Panc1 (cell line): ENCODE measurements around the gene SEPTIN2. TPM values are rescaled to one million over a fixed set of nuclear protein-coding genes. Genes with fewer than 3 reads are reported as not detected.

Source experiments
- ATAC-seq: fragments of 200-7000 bp; cut with Tn5 transposase; 2 replicates; pipeline ENCODE4 v1.9.1; 2020; ENCODE audit warnings: mild to moderate bottlenecking, moderate library complexity
- BruUV-seq: library from RNA; stranded (reverse); fragments of 400-500 nt; replicated peaks from 2 replicates; lab custom pipeline; 2021; lab: Mats Ljungman, UMichigan
- CTCF ChIA-PET: fragments of 300-600 bp; sonication (Branson Sonifier 250); formaldehyde crosslinking; loops from one replicate; lab custom pipeline; 2022; ENCODE audit warnings: antibody characterized with exemption; lab: Charles Lee
- POLR2A ChIA-PET: fragments of 300-600 bp; sonication (Branson Sonifier 250); formaldehyde crosslinking; loops from one replicate; lab custom pipeline; 2022; ENCODE audit warnings: antibody characterized with exemption; lab: Charles Lee
- DNase-seq: peaks from one replicate; pipeline ENCODE4 v3.0.0-alpha.2; 2010; ENCODE audit warnings: low read depth, low spot score
- H3K27ac ChIP-seq: 2 replicates; pipeline ENCODE4 v1.5.1; 2011; ENCODE audit warnings: mild to moderate bottlenecking, low read length, inconsistent platforms
- H3K27me3 ChIP-seq: fragments of 200-500 bp; sonication (Bioruptor generic); 2 replicates; pipeline ENCODE4 v1.6.0; 2014; ENCODE audit warnings: low read length, inconsistent platforms; ENCODE audit not compliant: control insufficient read depth, insufficient read depth
- H3K36me3 ChIP-seq: fragments of 200-500 bp; sonication (Bioruptor generic); 2 replicates; pipeline ENCODE4 v1.5.1; 2014; ENCODE audit warnings: inconsistent platforms, mild to moderate bottlenecking, low read length, moderate library complexity; ENCODE audit not compliant: control insufficient read depth, insufficient read depth
- H3K4me1 ChIP-seq: 2 replicates; pipeline ENCODE4 v1.5.1; 2011; ENCODE audit warnings: inconsistent platforms, mild to moderate bottlenecking, low read length, moderate library complexity; ENCODE audit not compliant: control insufficient read depth, insufficient read depth
- H3K4me3 ChIP-seq, 2 experiments: 2 replicates each; pipeline ENCODE4 v1.5.1; 2011 to 2012; ENCODE audit warnings: low read depth in 2 of 2, low read length in 2 of 2, mild to moderate bottlenecking in 2 of 2, inconsistent platforms in 1 of 2, moderate library complexity in 1 of 2
- H3K9me3 ChIP-seq: fragments of 200-500 bp; sonication (Bioruptor generic); 2 replicates; pipeline ENCODE4 v1.5.1; 2014; ENCODE audit warnings: low read depth, mild to moderate bottlenecking, inconsistent platforms, low read length, moderate library complexity; ENCODE audit not compliant: control insufficient read depth, insufficient read depth
- POLR2AphosphoS5 ChIP-seq: IDR thresholded peaks from 2 replicates; pipeline ENCODE4 v1.6.1; 2012; ENCODE audit warnings: mild to moderate bottlenecking, low read depth, low read length, moderate library complexity
- SIN3A ChIP-seq: IDR thresholded peaks from 2 replicates; pipeline ENCODE4 v1.6.1; 2012; ENCODE audit warnings: low read depth, mild to moderate bottlenecking, low read length, moderate library complexity, borderline replicate concordance; ENCODE audit not compliant: insufficient read depth
- TCF7L2 ChIP-seq: IDR thresholded peaks from 2 replicates; pipeline ENCODE4 v1.6.1; 2011; ENCODE audit warnings: mild to moderate bottlenecking, low read depth, low read length, inconsistent platforms
- in situ Hi-C: cut with HindIII; loops from 2 replicates; pipeline ENCODE4 v1.10.0; 2016; ENCODE audit warnings: low sequenced_read_pairs, low pct_unique_long_range_greater_than_20kb
- intact Hi-C: fragments of 100-400 bp; cut with micrococcal nuclease; formaldehyde crosslinking; loops from one replicate; pipeline ENCODE4 v1.10.0; 2022; ENCODE audit not compliant: unreplicated experiment
- total RNA-seq: library from RNA; stranded (reverse); gene quantifications from one replicate; pipeline ENCODE4 v1.2.1, GENCODE V29; 2021; ENCODE audit not compliant: unreplicated experiment
- TF ChIP-seq, protein P1 (sequence below), 2 experiments: IDR thresholded peaks; 2 replicates each; pipeline ENCODE4 v1.6.1; 2011 to 2012; ENCODE audit warnings: low read depth in 2 of 2, control low read depth in 1 of 2, low read length in 1 of 2, mild to moderate bottlenecking in 1 of 2, moderate library complexity in 1 of 2; ENCODE audit not compliant: insufficient read depth in 1 of 2
- TF ChIP-seq, protein P2 (sequence below): fragments of 450-650 bp; IDR thresholded peaks from 2 replicates; pipeline ENCODE4 v1.5.1; 2017; ENCODE audit warnings: mild to moderate bottlenecking

SEPTIN2 gene
- total RNA-seq, 1 experiment from 2014 or later = 303 TPM

DNA sequence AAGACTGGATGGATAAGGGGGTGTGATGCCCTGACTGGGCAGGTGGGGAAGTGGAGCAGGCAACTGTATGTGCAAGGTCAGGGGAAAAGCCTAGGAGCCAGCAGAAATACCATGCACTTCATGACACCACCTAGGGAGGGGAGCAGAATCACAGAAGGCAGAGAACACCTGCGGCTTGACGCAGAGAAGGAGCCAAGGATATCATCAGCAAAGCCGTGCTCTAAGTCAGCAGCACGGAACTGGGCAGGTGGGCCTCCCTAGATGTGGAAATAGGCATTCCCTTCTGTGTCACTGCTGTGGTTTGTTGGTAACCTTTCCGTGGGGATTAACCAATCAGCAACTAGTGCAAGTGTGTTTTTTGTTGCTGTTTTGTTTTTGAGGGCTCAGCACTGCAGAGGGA is 41.6 kb upstream of the SEPTIN2 start:
- Histone ChIP-seq H3K36me3 (no peaks in the 10 kb centered on the region), H3K4me1 (peaks cover 43% of the 10 kb centered on the region), H3K27me3 (no peaks in the 10 kb centered on the region), H3K9me3 (0 out of 2 replicates have a peak, but pooled peaks cover 3% of the 10 kb centered on the region), H3K4me3 (no peak overlapping the region), H3K27ac (no peak overlapping the region)
- DNase-seq (no peak), ATAC-seq (peak; percentile 19; the same call in 1 of the 2 replicates)
- no TSS peak for BruUV-seq
- ChIA-PET CTCF (no interaction called here), POLR2A (no interaction called here)
- intact Hi-C loops = no loop called here
- TF ChIP-seq TCF7L2 = no peak
- TF ChIP-seq, protein P1, sequence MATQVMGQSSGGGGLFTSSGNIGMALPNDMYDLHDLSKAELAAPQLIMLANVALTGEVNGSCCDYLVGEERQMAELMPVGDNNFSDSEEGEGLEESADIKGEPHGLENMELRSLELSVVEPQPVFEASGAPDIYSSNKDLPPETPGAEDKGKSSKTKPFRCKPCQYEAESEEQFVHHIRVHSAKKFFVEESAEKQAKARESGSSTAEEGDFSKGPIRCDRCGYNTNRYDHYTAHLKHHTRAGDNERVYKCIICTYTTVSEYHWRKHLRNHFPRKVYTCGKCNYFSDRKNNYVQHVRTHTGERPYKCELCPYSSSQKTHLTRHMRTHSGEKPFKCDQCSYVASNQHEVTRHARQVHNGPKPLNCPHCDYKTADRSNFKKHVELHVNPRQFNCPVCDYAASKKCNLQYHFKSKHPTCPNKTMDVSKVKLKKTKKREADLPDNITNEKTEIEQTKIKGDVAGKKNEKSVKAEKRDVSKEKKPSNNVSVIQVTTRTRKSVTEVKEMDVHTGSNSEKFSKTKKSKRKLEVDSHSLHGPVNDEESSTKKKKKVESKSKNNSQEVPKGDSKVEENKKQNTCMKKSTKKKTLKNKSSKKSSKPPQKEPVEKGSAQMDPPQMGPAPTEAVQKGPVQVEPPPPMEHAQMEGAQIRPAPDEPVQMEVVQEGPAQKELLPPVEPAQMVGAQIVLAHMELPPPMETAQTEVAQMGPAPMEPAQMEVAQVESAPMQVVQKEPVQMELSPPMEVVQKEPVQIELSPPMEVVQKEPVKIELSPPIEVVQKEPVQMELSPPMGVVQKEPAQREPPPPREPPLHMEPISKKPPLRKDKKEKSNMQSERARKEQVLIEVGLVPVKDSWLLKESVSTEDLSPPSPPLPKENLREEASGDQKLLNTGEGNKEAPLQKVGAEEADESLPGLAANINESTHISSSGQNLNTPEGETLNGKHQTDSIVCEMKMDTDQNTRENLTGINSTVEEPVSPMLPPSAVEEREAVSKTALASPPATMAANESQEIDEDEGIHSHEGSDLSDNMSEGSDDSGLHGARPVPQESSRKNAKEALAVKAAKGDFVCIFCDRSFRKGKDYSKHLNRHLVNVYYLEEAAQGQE (IDR thresholded peaks at IDR 0.05; ENCODE audit: insufficient read depth in 1 of 2, low read depth in 2 of 2, low read length in 1 of 2) = no peak
- TF ChIP-seq, protein P2, sequence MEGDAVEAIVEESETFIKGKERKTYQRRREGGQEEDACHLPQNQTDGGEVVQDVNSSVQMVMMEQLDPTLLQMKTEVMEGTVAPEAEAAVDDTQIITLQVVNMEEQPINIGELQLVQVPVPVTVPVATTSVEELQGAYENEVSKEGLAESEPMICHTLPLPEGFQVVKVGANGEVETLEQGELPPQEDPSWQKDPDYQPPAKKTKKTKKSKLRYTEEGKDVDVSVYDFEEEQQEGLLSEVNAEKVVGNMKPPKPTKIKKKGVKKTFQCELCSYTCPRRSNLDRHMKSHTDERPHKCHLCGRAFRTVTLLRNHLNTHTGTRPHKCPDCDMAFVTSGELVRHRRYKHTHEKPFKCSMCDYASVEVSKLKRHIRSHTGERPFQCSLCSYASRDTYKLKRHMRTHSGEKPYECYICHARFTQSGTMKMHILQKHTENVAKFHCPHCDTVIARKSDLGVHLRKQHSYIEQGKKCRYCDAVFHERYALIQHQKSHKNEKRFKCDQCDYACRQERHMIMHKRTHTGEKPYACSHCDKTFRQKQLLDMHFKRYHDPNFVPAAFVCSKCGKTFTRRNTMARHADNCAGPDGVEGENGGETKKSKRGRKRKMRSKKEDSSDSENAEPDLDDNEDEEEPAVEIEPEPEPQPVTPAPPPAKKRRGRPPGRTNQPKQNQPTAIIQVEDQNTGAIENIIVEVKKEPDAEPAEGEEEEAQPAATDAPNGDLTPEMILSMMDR = peak; percentile 10; the same call in 1 of the 2 replicates
- no peak for TF ChIP-seq POLR2AphosphoS5
- TF ChIP-seq SIN3A = no peak
- in situ Hi-C loops = no loop called here

DNA sequence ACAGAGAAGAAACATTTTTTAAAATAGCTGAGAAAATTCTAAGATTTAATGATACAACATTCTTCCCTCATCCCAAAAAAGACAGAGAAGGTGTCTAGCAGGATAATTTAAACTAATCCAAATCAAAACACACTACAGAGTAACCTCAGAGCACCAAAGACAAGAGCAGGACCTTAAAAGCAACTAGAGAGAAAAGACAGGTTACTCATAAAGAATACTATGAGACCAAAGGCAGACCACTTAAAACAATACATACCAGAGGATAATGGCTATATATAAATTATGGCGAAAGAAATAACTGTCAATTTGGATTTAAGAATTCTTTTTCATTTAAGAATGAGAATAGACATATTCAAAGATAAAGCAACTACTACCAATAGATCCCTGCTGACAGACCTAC is 40.2 kb upstream of the SEPTIN2 start:
- intact Hi-C loops = no loop called here
- TF ChIP-seq POLR2AphosphoS5 = no peak
- TF ChIP-seq TCF7L2 = no peak
- no peak for TF ChIP-seq SIN3A
- TF ChIP-seq, protein P1 (IDR thresholded peaks at IDR 0.05; ENCODE audit: insufficient read depth in 1 of 2, low read depth in 2 of 2, low read length in 1 of 2) = no peak
- TF ChIP-seq, protein P2 = no peak
- BruUV-seq = no TSS peak
- ATAC-seq (no peak), DNase-seq (no peak)
- Histone ChIP-seq H3K27me3 (no peaks in the 10 kb centered on the region), H3K4me3 (no peak overlapping the region), H3K9me3 (0 out of 2 replicates have a peak, but pooled peaks cover 3% of the 10 kb centered on the region), H3K4me1 (peaks cover 42% of the 10 kb centered on the region), H3K27ac (no peak overlapping the region), H3K36me3 (no peaks in the 10 kb centered on the region)
- in situ Hi-C loops = no loop called here
- POLR2A ChIA-PET = interaction anchor here (0.6 kb wide), 1 partner anchor 40 kb away, joined by 8 read pairs; the partner anchor contains the start of genes HDLBP and SEPTIN2
- CTCF ChIA-PET = no interaction called here
